ENCODE data around the gene ENG. TPM values are rescaled to one million over a fixed set of nuclear protein-coding genes. Genes with fewer than 3 reads are reported as not detected.

The ENG gene
- total and polyA plus RNA-seq, 2 of the 4 experiments (the other 2 are of a cell fraction): 3.6 to 83.3 TPM

GRCh38 chr9:127793093-127793708 is 61.3 kb downstream of the ENG start:
- Histone ChIP-seq H4K20me1 (ENCODE audit: insufficient read depth, low read length) (peaks cover 56% of the 10 kb centered on the region), H2AK5ac (ENCODE audit: low read depth, low read length) (peak overlapping the region; percentile 47; the same call in 1 of the 2 replicates), H3K9me1 (ENCODE audit: insufficient read depth, low read length) (peaks cover 16% of the 10 kb centered on the region), H3K14ac (replicated peaks; ENCODE audit: low read depth, low read length) (peak overlapping the region; percentile 55; the same call in 1 of the 2 replicates), H4K5ac (ENCODE audit: low read depth, low read length) (no peak overlapping the region), H3K4me2 (ENCODE audit: low read depth, low read length) (no peak overlapping the region), H2AFZ (replicated peaks; ENCODE audit: low read length, poor library complexity) (no peak overlapping the region), H2AK9ac (replicated peaks; ENCODE audit: low read depth, low read length, poor library complexity) (peak overlapping the region; percentile 75), H2BK15ac (ENCODE audit: low read depth, low read length) (no peak overlapping the region), H3K18ac (ENCODE audit: low read depth, low read length) (no peak overlapping the region), H3K9ac (ENCODE audit: low read depth, low read length) (no peak overlapping the region), H2BK120ac (ENCODE audit: low read depth, low read length) (no peak overlapping the region), H3K23ac (ENCODE audit: low read depth, low read length) (peak overlapping the region; percentile 31; the same call in 1 of the 2 replicates), H3K56ac (ENCODE audit: extremely low read depth, insufficient read depth, low read length) (no peak overlapping the region), H3K9me3 (ENCODE audit: control insufficient read depth, insufficient read depth, low read length) (no peaks in the 10 kb centered on the region), H3K36me3 (ENCODE audit: control insufficient read depth, insufficient read depth, low read length) (peaks cover 41% of the 10 kb centered on the region), H3K4ac (ENCODE audit: low read depth, low read length) (peak overlapping the region; percentile 20), H2BK20ac (ENCODE audit: low read depth, low read length) (no peak overlapping the region), H3K27me3 (ENCODE audit: control insufficient read depth, insufficient read depth, low read length) (no peaks in the 10 kb centered on the region), H3K4me3 (ENCODE audit: insufficient read depth, low read depth, low read length) (no peak overlapping the region), H3K79me1 (ENCODE audit: low read depth in 1 of 2, low read length in 2 of 2) (peaks cover 19 to 65% of the 10 kb centered on the region in 2 experiments), H4K91ac (ENCODE audit: insufficient read depth, low read depth, low read length) (no peak overlapping the region), H4K8ac (ENCODE audit: low read depth in 2 of 2, low read length in 2 of 2) (peak overlapping the region in 1 of 2 experiments; percentile 23; a peak in 1 of 4 replicates), H2BK5ac (ENCODE audit: low read depth, low read length, poor library complexity, severe bottlenecking) (no peak overlapping the region), H3K27ac (ENCODE audit: insufficient read depth, low read length) (peak overlapping the region; percentile 18), H3K4me1 (ENCODE audit: control insufficient read depth, insufficient read depth, low read length) (peaks cover 16% of the 10 kb centered on the region)
- ATAC-seq (ENCODE audit: low read depth) (peak; percentile 59), DNase-seq (peak; percentile 62)
- in situ Hi-C loops (cut with MboI; ENCODE audit: low sequenced_read_pairs): no loop called here
- POLR2A ChIA-PET (ENCODE audit: unreplicated experiment): interaction anchor here (0.6 to 1.9 kb wide), 3 partner anchors 10 to 182 kb away, joined by 3 to 15 read pairs (median 5); partner anchors contain the start of gene FPGS
- no TSS peak for BruUV-seq (replicated peaks)
- no peak for TF ChIP-seq CEBPB (IDR thresholded peaks at IDR 0.05; ENCODE audit: low read depth, low read length)
- TF ChIP-seq CHD1 (IDR thresholded peaks at IDR 0.05; ENCODE audit: low read depth, low read length): no peak
- TF ChIP-seq SMC3 (IDR thresholded peaks at IDR 0.05; ENCODE audit: low read depth, low read length): no peak
- no peak for TF ChIP-seq RAD21 (IDR thresholded peaks at IDR 0.05; ENCODE audit: low read length)
- TF ChIP-seq RFX5 (IDR thresholded peaks at IDR 0.05; ENCODE audit: low read depth, low read length): no peak
- dilution Hi-C loops (cut with HindIII; ENCODE audit: low sequenced_read_pairs, unreplicated experiment): no loop called here
- intact Hi-C loops (cut with micrococcal nuclease): no loop called here
- 61% methylated on average over 5 of the region's 8 CpGs; no CpG with 5 or more reads in 1 of the 2 experiments for WGBS, 2 experiments (ENCODE audit: extremely low coverage in 2 of 2, insufficient read length in 1 of 2)
- CTCF ChIA-PET: interaction anchor here (0.5 to 0.7 kb wide), 2 partner anchors 139 to 149 kb away, joined by 3 to 6 read pairs; no protein-coding TSS in a partner anchor
